Prostate gland (tissue), 2 donors: ENCODE measurements around the gene PASK.

ENCODE experiments used
- CTCF ChIP-seq, 4 experiments: fragments of 200-600 bp in 2 of 4; fragments of 450-650 bp in 2 of 4; sonication (generic) in 2 of 4; IDR thresholded peaks; 1 replicate in 3 of 4; 2 replicates in 1 of 4; pipeline ENCODE4 v1.5.1; 2016 to 2019; ENCODE audit warnings: antibody characterized with exemption in 4 of 4, mild to moderate bottlenecking in 2 of 4, moderate library complexity in 2 of 4
- POLR2A ChIP-seq: fragments of 450-650 bp; IDR thresholded peaks from one replicate; pipeline ENCODE4 v1.6.1; 2016; ENCODE audit warnings: antibody characterized with exemption, mild to moderate bottlenecking
- POLR2AphosphoS5 ChIP-seq: sonication (generic); formaldehyde crosslinking; IDR thresholded peaks from one replicate; pipeline ENCODE4 v1.6.1; 2017; ENCODE audit warnings: antibody characterized with exemption

- no peak for TF ChIP-seq CTCF (IDR thresholded peaks at IDR 0.05)
- TF ChIP-seq POLR2AphosphoS5, result no peak
- no peak for TF ChIP-seq POLR2A
Measured at GRCh38 chr2:241126771-241127202, 22.5 kb downstream of the PASK start.
